Measurements from ENCODE around the gene TXK. TPM values are rescaled to one million over a fixed set of nuclear protein-coding genes. Genes with fewer than 3 reads are reported as not detected.

TXK gene
- total and polyA plus RNA-seq, 2 of the 13 experiments (the other 11 are each of a cell fraction or from before 2014, with no cell fraction given), result not detected

DNA sequence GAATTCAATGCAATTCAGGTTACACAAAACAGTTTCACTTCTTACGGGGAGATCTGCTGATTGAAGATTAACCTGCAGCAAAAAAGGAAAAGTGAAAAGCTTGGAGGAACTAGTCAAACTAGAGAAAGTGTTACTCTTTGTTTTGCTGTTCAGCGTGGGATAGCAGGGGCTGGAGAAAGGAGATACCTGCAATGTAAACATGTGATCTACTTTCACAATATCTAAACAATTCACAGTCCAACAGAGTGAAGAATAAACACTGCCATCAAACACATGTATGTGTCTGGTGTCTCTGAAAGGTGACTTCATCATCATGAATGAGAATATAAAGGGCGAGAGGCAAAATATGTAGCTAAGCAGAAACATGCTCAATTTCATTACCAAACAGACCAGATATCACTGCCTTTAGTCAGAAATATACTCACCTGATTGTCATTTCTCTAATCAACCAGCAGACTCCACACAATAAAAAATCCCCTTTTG lies 91.0 kb downstream of the TXK start (continued):
- TF ChIP-seq GABPA (IDR thresholded peaks at IDR 0.05; ENCODE audit: low read depth, low read length) (no peak), GABPA (CRISPR knock-in tag; IDR thresholded peaks at IDR 0.05; ENCODE audit: low read depth) (0 out of 2 replicates have a peak, but pooled peaks have one; percentile 14), ZNF660 (CRISPR knock-in tag; IDR thresholded peaks at IDR 0.05; ENCODE audit: borderline replicate concordance, low read depth) (no peak), KDM1A (CRISPR knock-in tag; IDR thresholded peaks at IDR 0.05) (no peak), TFDP1 (CRISPR knock-in tag; IDR thresholded peaks at IDR 0.05; ENCODE audit: borderline replicate concordance) (no peak), KDM6A (CRISPR knock-in tag; IDR thresholded peaks at IDR 0.05; ENCODE audit: low read depth) (peak; percentile 60; the same call in 1 of the 2 replicates), ZNF691 (CRISPR knock-in tag; IDR thresholded peaks at IDR 0.05; ENCODE audit: borderline replicate concordance, low read depth) (no peak), FOXO1 (CRISPR knock-in tag; IDR thresholded peaks at IDR 0.05) (peak; percentile 78), SOX6 (IDR thresholded peaks at IDR 0.05) (no peak), SOX6 (CRISPR knock-in tag; IDR thresholded peaks at IDR 0.05) (peak; percentile 92), SOX13 (IDR thresholded peaks at IDR 0.05) (peak; percentile 48; the same call in 1 of the 2 replicates), SOX13 (CRISPR knock-in tag; conservative IDR thresholded peaks at IDR 0.05 in 1 of 2, IDR thresholded peaks at IDR 0.05 in 1 of 2) (peak in 1 of 2 experiments; percentile 88; a peak in 2 of 4 replicates), CBX2 (IDR thresholded peaks at IDR 0.05; ENCODE audit: low read depth, low read length) (no peak), CBX2 (CRISPR knock-in tag; IDR thresholded peaks at IDR 0.05; ENCODE audit: low read depth) (no peak), POGZ (CRISPR knock-in tag; IDR thresholded peaks at IDR 0.05) (peak; percentile 43; the same call in 1 of the 2 replicates), BHLHE40 (IDR thresholded peaks at IDR 0.05; ENCODE audit: low read length) (peak; percentile 36; the same call in 1 of the 2 replicates), ZNF572 (CRISPR knock-in tag; IDR thresholded peaks at IDR 0.05) (no peak), FOXK1 (CRISPR knock-in tag; IDR thresholded peaks at IDR 0.05; ENCODE audit: borderline replicate concordance, low read depth) (peak; percentile 86), FOXA1 (IDR thresholded peaks at IDR 0.05) (peak; percentile 65), FOXA1 (CRISPR knock-in tag; IDR thresholded peaks at IDR 0.05) (peak; percentile 92), SMARCE1 (IDR thresholded peaks at IDR 0.05; ENCODE audit: borderline replicate concordance) (no peak), ZIK1 (CRISPR knock-in tag; IDR thresholded peaks at IDR 0.05; ENCODE audit: borderline replicate concordance, low read depth) (no peak), ATF7 (IDR thresholded peaks at IDR 0.05) (0 out of 2 replicates have a peak, but pooled peaks have one; percentile 24), ATF7 (CRISPR knock-in tag; IDR thresholded peaks at IDR 0.05) (no peak), JUNB (CRISPR knock-in tag; IDR thresholded peaks at IDR 0.05; ENCODE audit: borderline replicate concordance) (no peak), HHEX (CRISPR knock-in tag; IDR thresholded peaks at IDR 0.05) (peak; percentile 61; the same call in 1 of the 2 replicates), KLF16 (CRISPR knock-in tag; IDR thresholded peaks at IDR 0.05) (0 out of 4 replicates have a peak, but pooled peaks of 1 of the 2 experiments have one; percentile 47)
- TF ChIP-seq, protein P1, sequence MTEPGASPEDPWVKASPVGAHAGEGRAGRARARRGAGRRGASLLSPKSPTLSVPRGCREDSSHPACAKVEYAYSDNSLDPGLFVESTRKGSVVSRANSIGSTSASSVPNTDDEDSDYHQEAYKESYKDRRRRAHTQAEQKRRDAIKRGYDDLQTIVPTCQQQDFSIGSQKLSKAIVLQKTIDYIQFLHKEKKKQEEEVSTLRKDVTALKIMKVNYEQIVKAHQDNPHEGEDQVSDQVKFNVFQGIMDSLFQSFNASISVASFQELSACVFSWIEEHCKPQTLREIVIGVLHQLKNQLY (CRISPR knock-in tag; IDR thresholded peaks at IDR 0.05), result peak; percentile 51; the same call in 1 of the 2 replicates

Measured in HepG2 (cell line).